Measurements from ENCODE around the gene UBE2L5. TPM values are rescaled to one million over a fixed set of nuclear protein-coding genes. Genes with fewer than 3 reads are reported as not detected.
"Not testable (repeated sequence)": the region's sequence is repeated elsewhere in the genome, so short reads cannot be mapped to it uniquely, and the experiment has no call there.

Gene UBE2L5
- total RNA-seq, 1 experiment from 2014 or later: not detected

DNA sequence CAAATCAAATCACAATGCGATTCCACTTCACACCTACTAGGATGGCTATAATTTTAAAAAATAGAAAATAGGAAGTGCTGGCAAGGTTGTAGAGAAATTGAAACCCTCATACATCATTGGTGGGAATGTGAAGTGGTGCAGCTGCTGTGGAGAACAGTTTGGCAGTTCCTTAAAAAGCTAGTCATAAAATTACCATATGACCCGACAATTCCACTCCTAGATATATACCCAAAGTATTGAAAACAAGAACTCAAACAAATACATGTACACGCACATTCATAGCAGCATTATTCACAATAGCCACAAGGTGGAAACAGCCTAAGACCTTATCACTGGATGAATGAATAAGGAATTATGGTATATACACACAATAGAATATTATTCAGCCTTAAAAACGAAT is 31.4 kb downstream of the UBE2L5 start:
- Histone ChIP-seq H3K27me3 (no peaks in the 10 kb centered on the region), H3K36me3 (peaks cover 7% of the 10 kb centered on the region), H3K4me3 (no peak overlapping the region), H3K9me3 (no peaks in the 10 kb centered on the region)
- no peak for DNase-seq

GRCh38 chr13:30454991-30455390 is 32.7 kb downstream of the UBE2L5 start:
- Histone ChIP-seq H3K27me3 (no peaks in the 10 kb centered on the region), H3K4me3 (no peak overlapping the region), H3K36me3 (peaks cover 19% of the 10 kb centered on the region), H3K9me3 (no peaks in the 10 kb centered on the region)
- no peak for DNase-seq

DNA sequence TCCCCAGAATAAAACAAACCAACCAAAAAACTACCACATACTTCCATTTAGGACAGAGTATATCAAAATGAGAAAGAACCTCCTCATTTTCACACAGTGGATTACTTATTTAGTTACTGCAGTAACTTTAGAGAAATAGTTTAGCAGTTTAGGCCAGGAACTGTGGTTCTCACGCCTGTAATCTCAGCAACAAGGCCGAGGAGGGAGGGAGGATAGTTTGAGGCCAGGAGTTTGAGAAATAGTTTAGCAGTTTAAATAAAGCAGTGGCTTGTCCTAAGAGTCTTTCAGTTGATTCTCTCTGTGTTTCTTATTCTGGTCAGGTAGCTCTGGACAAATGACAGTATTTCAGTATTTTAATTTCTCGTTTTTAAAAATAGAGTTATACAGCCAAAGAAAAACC is 34.0 kb downstream of the UBE2L5 start:
- Histone ChIP-seq H3K4me3 (no peak overlapping the region), H3K27me3 (no peaks in the 10 kb centered on the region), H3K36me3 (peaks cover 21% of the 10 kb centered on the region), H3K9me3 (no peaks in the 10 kb centered on the region)
- DNase-seq: no peak

DNA sequence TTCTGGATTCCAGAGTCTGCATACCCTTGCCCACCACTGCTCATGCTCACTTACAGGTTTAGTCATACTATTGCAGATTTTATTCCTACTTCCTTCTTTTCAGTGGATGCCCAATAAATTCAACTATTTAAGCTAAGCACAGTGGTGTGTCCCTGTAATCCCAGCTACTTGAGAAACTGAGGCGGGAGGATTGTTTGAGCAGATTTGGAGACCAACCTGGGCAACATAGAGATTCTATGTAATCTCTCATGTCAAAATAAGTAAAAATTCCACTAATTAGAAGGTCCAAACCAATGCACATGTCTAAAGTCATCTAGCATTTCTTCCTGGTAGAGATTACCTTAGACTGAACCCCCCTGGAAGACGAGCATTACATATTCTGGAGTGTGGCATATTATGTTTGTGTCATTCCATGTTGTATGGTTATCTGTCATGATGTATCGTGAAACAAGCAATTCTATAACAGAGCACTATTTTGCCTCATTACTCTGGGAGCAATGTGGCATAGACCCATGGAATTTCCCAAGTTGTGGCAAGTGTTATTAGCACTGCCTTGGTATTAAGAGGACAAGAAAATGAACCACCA is 35.1 kb downstream of the UBE2L5 start:
- no peaks in the 10 kb centered on the region for H3K9me3 ChIP-seq
- DNase-seq: no peak

GRCh38 chr13:30461279-30462066 is 39.2 kb downstream of the UBE2L5 start:
- H3K4me3 ChIP-seq, H3K27me3 ChIP-seq, H3K9me3 ChIP-seq, DNase-seq: not testable (repeated sequence)
- H3K36me3 ChIP-seq: peaks cover 51% of the 10 kb centered on the region

More for the DNA sequence above, 35.1 kb downstream of the UBE2L5 start:
- Histone ChIP-seq H3K4me3 (no peak overlapping the region), H3K27me3 (no peaks in the 10 kb centered on the region), H3K36me3 (peaks cover 32% of the 10 kb centered on the region)

DNA sequence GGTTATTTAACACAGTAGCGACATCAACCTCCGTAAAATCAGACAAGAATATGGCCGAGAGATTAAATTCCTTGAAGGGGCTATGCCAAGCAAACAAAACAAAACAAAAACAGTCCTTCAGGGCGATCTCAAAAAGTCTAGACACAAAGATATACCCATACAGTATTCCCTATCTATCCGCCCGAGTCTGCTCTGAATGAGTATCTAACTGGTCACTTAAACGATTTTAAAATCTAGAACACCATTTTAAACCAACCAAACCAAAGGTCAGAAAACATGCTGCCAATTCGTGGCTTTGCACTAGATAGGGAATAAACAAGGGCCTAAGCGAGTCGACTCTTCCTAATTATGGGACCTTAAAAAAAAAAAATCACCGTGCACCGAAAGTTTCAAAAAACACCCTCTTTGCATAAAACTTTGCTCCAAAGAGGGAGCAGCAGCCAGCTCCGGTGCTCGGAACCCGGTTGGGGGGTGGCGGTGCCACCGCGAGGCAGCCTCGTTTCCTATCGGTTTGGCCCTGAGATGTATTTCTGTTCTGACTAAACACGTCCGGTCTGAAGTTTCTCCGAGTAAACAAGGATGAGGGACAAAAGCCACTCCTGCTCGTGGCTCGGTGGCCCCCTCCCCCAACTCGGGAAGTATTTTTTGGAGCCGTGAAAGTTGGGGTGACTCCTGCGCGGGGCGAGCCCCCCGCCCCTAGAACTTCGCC is 41.6 kb downstream of the UBE2L5 start:
- Histone ChIP-seq H3K9me3 (no peaks in the 10 kb centered on the region), H3K36me3 (peaks cover 42% of the 10 kb centered on the region), H3K4me3 (peak overlapping the region; percentile 73), H3K27me3 (no peaks in the 10 kb centered on the region)
- DNase-seq: peak; percentile 53

- Histone ChIP-seq H3K9me3 (no peaks in the 10 kb centered on the region), H3K4me3 (peak overlapping the region; percentile 73), H3K27me3 (no peaks in the 10 kb centered on the region), H3K36me3 (peaks cover 34% of the 10 kb centered on the region)
- DNase-seq: peak; percentile 80
Observed at GRCh38 chr13:30464496-30465342, 42.4 kb downstream of the UBE2L5 start.

- peaks cover 31% of the 10 kb centered on the region for H3K36me3 ChIP-seq
- H3K9me3 ChIP-seq: no peaks in the 10 kb centered on the region
- no peaks in the 10 kb centered on the region for H3K27me3 ChIP-seq
- no peak for DNase-seq
- H3K4me3 ChIP-seq: peak overlapping the region; percentile 55
Observed at GRCh38 chr13:30465343-30465592, 43.0 kb downstream of the UBE2L5 start.

- Histone ChIP-seq H3K4me3 (peak within 1 kb of the TSS; percentile 73), H3K36me3 (peaks cover 31% of the 10 kb centered on the region), H3K9me3 (no peaks in the 10 kb centered on the region), H3K27me3 (no peaks in the 10 kb centered on the region)
- peak; percentile 99 for DNase-seq
Observed at GRCh38 chr13:30465593-30466357, 43.5 kb downstream of the UBE2L5 start, which contains the start of gene HMGB1. HMGB1 (minus strand) TSS chr13:30465936; CDS start chr13:30463680, 2,256 bp downstream.

GRCh38 chr13:30466358-30466714 is 44.0 kb downstream of the UBE2L5 start:
- Histone ChIP-seq H3K36me3 (peaks cover 29% of the 10 kb centered on the region), H3K27me3 (no peaks in the 10 kb centered on the region), H3K9me3 (no peaks in the 10 kb centered on the region), H3K4me3 (peak overlapping the region; percentile 55)
- peak; percentile 23 for DNase-seq

DNA sequence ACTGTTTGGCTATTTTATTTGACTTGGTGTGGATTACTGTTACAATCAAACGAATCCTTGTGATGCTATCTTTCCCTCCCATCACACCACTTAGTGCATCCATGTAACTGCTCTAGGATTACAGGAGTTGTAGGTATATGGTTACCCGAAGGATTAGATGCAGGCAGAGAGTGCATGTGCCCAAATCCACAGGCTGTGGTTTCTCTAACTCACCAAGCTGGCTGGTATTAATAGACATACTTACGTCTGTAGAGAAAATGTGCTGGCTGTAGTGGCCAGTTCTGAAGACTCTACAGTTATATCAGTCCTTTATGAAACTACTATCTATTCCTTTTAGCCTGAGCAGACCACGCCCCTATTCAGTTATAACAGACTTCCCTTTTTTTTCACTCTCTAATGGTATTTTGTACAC is 44.6 kb downstream of the UBE2L5 start:
- Histone ChIP-seq H3K9me3 (no peaks in the 10 kb centered on the region), H3K36me3 (peaks cover 24% of the 10 kb centered on the region), H3K4me3 (peak overlapping the region; percentile 55; the same call in 1 of the 2 replicates), H3K27me3 (no peaks in the 10 kb centered on the region)
- no peak for DNase-seq

DNA sequence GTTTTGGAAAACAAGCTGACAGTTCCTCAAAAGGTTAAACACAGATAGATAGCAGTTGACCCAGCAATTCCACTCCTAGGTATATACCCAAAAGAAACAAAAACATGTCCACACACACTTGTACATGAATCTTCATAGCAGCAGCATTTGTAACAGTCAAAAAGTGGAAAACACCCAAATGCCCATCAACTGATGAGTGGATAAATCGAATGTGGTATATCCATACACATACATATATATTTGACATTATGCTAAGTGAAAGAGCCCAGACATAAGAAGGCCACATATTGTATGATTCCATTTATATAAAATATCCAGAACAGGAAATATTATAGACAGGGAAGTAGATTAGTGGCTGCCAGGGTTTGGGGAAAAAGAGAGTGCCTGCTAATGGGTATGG is 51.4 kb downstream of the UBE2L5 start:
- no peak overlapping the region for H3K4me3 ChIP-seq
- no peaks in the 10 kb centered on the region for H3K27me3 ChIP-seq
- no peak for DNase-seq
- no peaks in the 10 kb centered on the region for H3K36me3 ChIP-seq
- H3K9me3 ChIP-seq: no peaks in the 10 kb centered on the region

GRCh38 chr13:30477346-30478195 is 55.3 kb downstream of the UBE2L5 start:
- Histone ChIP-seq H3K9me3 (no peaks in the 10 kb centered on the region), H3K27me3 (no peaks in the 10 kb centered on the region), H3K4me3 (no peak overlapping the region), H3K36me3 (no peaks in the 10 kb centered on the region)
- no peak for DNase-seq
